ENCODE data around the gene TRIM72. TPM values are rescaled to one million over a fixed set of nuclear protein-coding genes. Genes with fewer than 3 reads are reported as not detected.
"Not testable (repeated sequence)": the region's sequence is repeated elsewhere in the genome, so short reads cannot be mapped to it uniquely, and the experiment has no call there.

TRIM72 gene
- total and polyA plus RNA-seq, 2 of the 4 experiments (the other 2 are of a cell fraction): not detected

GRCh38 chr16:31243734-31244670 lies 30.1 kb downstream of the TRIM72 start:
- 20% methylated on average over 1 of the region's 9 CpGs; no CpG with 5 or more reads in 1 of the 2 experiments for WGBS, 2 experiments (ENCODE audit: extremely low coverage in 2 of 2, insufficient read length in 1 of 2)
- Histone ChIP-seq H3K27ac (ENCODE audit: insufficient read depth, low read length) (no peak overlapping the region), H3K56ac (ENCODE audit: extremely low read depth, insufficient read depth, low read length) (no peak overlapping the region), H3K18ac (ENCODE audit: low read depth, low read length) (no peak overlapping the region), H2AK9ac (replicated peaks; ENCODE audit: low read depth, low read length, poor library complexity) (no peak overlapping the region), H3K23ac (ENCODE audit: low read depth, low read length) (no peak overlapping the region), H3K4me3 (ENCODE audit: insufficient read depth, low read depth, low read length) (no peak overlapping the region), H3K79me1 (ENCODE audit: low read depth in 1 of 2, low read length in 2 of 2) (no peaks in the 10 kb centered on the region), H4K20me1 (ENCODE audit: insufficient read depth, low read length) (no peaks in the 10 kb centered on the region), H3K9me3 (ENCODE audit: control insufficient read depth, insufficient read depth, low read length) (no peaks in the 10 kb centered on the region), H3K9me1 (ENCODE audit: insufficient read depth, low read length) (no peaks in the 10 kb centered on the region), H3K9ac (ENCODE audit: low read depth, low read length) (no peak overlapping the region), H2AK5ac (ENCODE audit: low read depth, low read length) (no peak overlapping the region), H3K4me2 (ENCODE audit: low read depth, low read length) (no peak overlapping the region), H2BK20ac (ENCODE audit: low read depth, low read length) (no peak overlapping the region), H3K36me3 (ENCODE audit: control insufficient read depth, insufficient read depth, low read length) (no peaks in the 10 kb centered on the region), H4K91ac (ENCODE audit: insufficient read depth, low read depth, low read length) (no peak overlapping the region), H3K4me1 (ENCODE audit: control insufficient read depth, insufficient read depth, low read length) (no peaks in the 10 kb centered on the region), H4K8ac (ENCODE audit: low read depth in 2 of 2, low read length in 2 of 2) (no peak overlapping the region), H2BK120ac (ENCODE audit: low read depth, low read length) (no peak overlapping the region), H2AFZ (replicated peaks; ENCODE audit: low read length, poor library complexity) (no peak overlapping the region), H2BK5ac (ENCODE audit: low read depth, low read length, poor library complexity, severe bottlenecking) (no peak overlapping the region), H3K14ac (replicated peaks; ENCODE audit: low read depth, low read length) (no peak overlapping the region), H3K27me3 (ENCODE audit: control insufficient read depth, insufficient read depth, low read length) (peaks cover 6% of the 10 kb centered on the region; the same call in 1 of the 2 replicates), H4K5ac (ENCODE audit: low read depth, low read length) (no peak overlapping the region), H2BK15ac (ENCODE audit: low read depth, low read length) (no peak overlapping the region), H3K4ac (ENCODE audit: low read depth, low read length) (no peak overlapping the region)
- TF ChIP-seq FOS (IDR thresholded peaks at IDR 0.05; ENCODE audit: low read depth, low read length) (no peak), USF2 (IDR thresholded peaks at IDR 0.05; ENCODE audit: low read depth, low read length) (no peak), CHD1 (IDR thresholded peaks at IDR 0.05; ENCODE audit: low read depth, low read length) (no peak)
- in situ Hi-C loops (cut with MboI; ENCODE audit: low sequenced_read_pairs): no loop called here
- dilution Hi-C loops (cut with HindIII; ENCODE audit: low sequenced_read_pairs, unreplicated experiment): no loop called here
- ATAC-seq (ENCODE audit: low read depth) (no peak), DNase-seq (no peak)
- ChIA-PET POLR2A (ENCODE audit: unreplicated experiment) (interaction anchor here (0.6 kb wide), 1 partner anchor 9 kb away, joined by 4 read pairs; no protein-coding TSS in a partner anchor), CTCF (no interaction called here)
- intact Hi-C loops (cut with micrococcal nuclease): no loop called here
- BruUV-seq (replicated peaks): no TSS peak

DNA sequence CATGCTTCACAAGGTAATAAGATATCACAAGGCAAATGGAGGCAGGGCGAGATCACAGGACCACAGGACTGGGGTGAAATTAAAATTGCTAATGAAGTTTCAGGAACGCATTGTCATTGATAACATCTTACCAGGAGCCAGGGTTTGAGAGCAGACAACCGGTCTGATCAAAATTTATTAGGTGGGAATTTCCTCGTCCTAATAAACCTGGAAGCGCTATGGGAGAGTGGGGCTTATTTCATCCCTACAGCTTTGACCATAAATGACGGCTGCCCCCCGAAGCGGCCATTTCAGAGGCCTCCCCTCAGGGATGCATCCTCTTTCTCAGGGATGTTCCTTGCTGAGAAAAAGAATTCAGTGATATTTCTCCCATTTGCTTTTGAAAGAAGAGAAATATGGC lies 31.7 kb downstream of the TRIM72 start:
- CTCF ChIA-PET: not testable (repeated sequence)

More for the DNA sequence above, 31.7 kb downstream of the TRIM72 start:
- H3K79me1 ChIP-seq (ENCODE audit: low read depth in 1 of 2, low read length in 2 of 2); H3K4me1 ChIP-seq (ENCODE audit: control insufficient read depth, insufficient read depth, low read length); H2AFZ ChIP-seq (replicated peaks; ENCODE audit: low read length, poor library complexity); H3K4me2 ChIP-seq (ENCODE audit: low read depth, low read length); H3K9me1 ChIP-seq (ENCODE audit: insufficient read depth, low read length); H3K23ac ChIP-seq (ENCODE audit: low read depth, low read length); in situ Hi-C loops (cut with MboI; ENCODE audit: low sequenced_read_pairs); H2AK9ac ChIP-seq (replicated peaks; ENCODE audit: low read depth, low read length, poor library complexity); H2BK20ac ChIP-seq (ENCODE audit: low read depth, low read length); H4K91ac ChIP-seq (ENCODE audit: insufficient read depth, low read depth, low read length); intact Hi-C loops (cut with micrococcal nuclease); H3K9ac ChIP-seq (ENCODE audit: low read depth, low read length); DNase-seq; POLR2A ChIA-PET (ENCODE audit: unreplicated experiment); H4K5ac ChIP-seq (ENCODE audit: low read depth, low read length); ATAC-seq (ENCODE audit: low read depth); H3K14ac ChIP-seq (replicated peaks; ENCODE audit: low read depth, low read length); H4K20me1 ChIP-seq (ENCODE audit: insufficient read depth, low read length); H2BK5ac ChIP-seq (ENCODE audit: low read depth, low read length, poor library complexity, severe bottlenecking); H3K18ac ChIP-seq (ENCODE audit: low read depth, low read length); H3K36me3 ChIP-seq (ENCODE audit: control insufficient read depth, insufficient read depth, low read length); H3K27ac ChIP-seq (ENCODE audit: insufficient read depth, low read length); BruUV-seq (replicated peaks); H3K9me3 ChIP-seq (ENCODE audit: control insufficient read depth, insufficient read depth, low read length); H2BK15ac ChIP-seq (ENCODE audit: low read depth, low read length); dilution Hi-C loops (cut with HindIII; ENCODE audit: low sequenced_read_pairs, unreplicated experiment); H2AK5ac ChIP-seq (ENCODE audit: low read depth, low read length); H3K4me3 ChIP-seq (ENCODE audit: insufficient read depth, low read depth, low read length); H3K4ac ChIP-seq (ENCODE audit: low read depth, low read length); H3K27me3 ChIP-seq (ENCODE audit: control insufficient read depth, insufficient read depth, low read length); H2BK120ac ChIP-seq (ENCODE audit: low read depth, low read length); H3K56ac ChIP-seq (ENCODE audit: extremely low read depth, insufficient read depth, low read length); H4K8ac ChIP-seq (ENCODE audit: low read depth in 2 of 2, low read length in 2 of 2): not testable (repeated sequence)
- 0% methylated on average over 1 of the region's 8 CpGs; no CpG with 5 or more reads in 1 of the 2 experiments for WGBS, 2 experiments (ENCODE audit: extremely low coverage in 2 of 2, insufficient read length in 1 of 2)
